T-helper 2 cell treated with Interferon-gamma antibody and Interleukin-4, amounts not matched to agents 100 ng/mL and 5 ng/mL, for 36 hours (primary cell): ENCODE data around the gene IFNG-AS1. TPM values are rescaled to one million over a fixed set of nuclear protein-coding genes. Genes with fewer than 3 reads are reported as not detected.

Source experiments
- intact Hi-C: fragments of 100-400 bp; cut with micrococcal nuclease; formaldehyde crosslinking; loops from one replicate; pipeline ENCODE4 v1.15.1; 2023
- total RNA-seq: library from RNA; stranded (reverse); gene quantifications from 2 replicates; pipeline ENCODE4 v1.2.3, GENCODE V29; 2022

IFNG-AS1 gene
- total RNA-seq, 1 donor from 2014 or later, result not detected

GRCh38 chr12:68036642-68037041 is 47.4 kb downstream of the IFNG-AS1 start:
- intact Hi-C loops, result no loop called here

- intact Hi-C loops, result no loop called here
Observed at GRCh38 chr12:68037616-68038255, 48.5 kb downstream of the IFNG-AS1 start.

GRCh38 chr12:68038650-68039049 is 49.4 kb downstream of the IFNG-AS1 start:
- intact Hi-C loops, result no loop called here

- intact Hi-C loops, result loop anchor here (1.0 to 5.0 kb wide), 5 partner anchors 118 to 683 kb away; no protein-coding TSS in a partner anchor
Observed at GRCh38 chr12:68040450-68041075, 51.3 kb downstream of the IFNG-AS1 start.

GRCh38 chr12:68042212-68042699 is 53.0 kb downstream of the IFNG-AS1 start:
- intact Hi-C loops, result loop anchor here (5.0 kb wide), 2 partner anchors 160 to 685 kb away; no protein-coding TSS in a partner anchor

- intact Hi-C loops, result loop anchor here (5.0 kb wide), 2 partner anchors 159 to 686 kb away; no protein-coding TSS in a partner anchor
Observed at GRCh38 chr12:68043435-68043834, 54.2 kb downstream of the IFNG-AS1 start.

GRCh38 chr12:68048648-68049297 is 59.5 kb downstream of the IFNG-AS1 start:
- intact Hi-C loops, result no loop called here

- intact Hi-C loops, result no loop called here
Observed at GRCh38 chr12:68056300-68056699, 67.1 kb downstream of the IFNG-AS1 start.

- intact Hi-C loops, result no loop called here
Observed at GRCh38 chr12:68063900-68064590, 74.8 kb downstream of the IFNG-AS1 start.

- intact Hi-C loops, result no loop called here
Observed at GRCh38 chr12:68065163-68065562, 75.9 kb downstream of the IFNG-AS1 start.

GRCh38 chr12:68065687-68066086 is 76.4 kb downstream of the IFNG-AS1 start:
- intact Hi-C loops, result no loop called here

GRCh38 chr12:68067762-68068376 is 78.6 kb downstream of the IFNG-AS1 start:
- intact Hi-C loops, result no loop called here

- intact Hi-C loops, result no loop called here
Observed at GRCh38 chr12:68069275-68069674, 80.0 kb downstream of the IFNG-AS1 start.

Other genes with a start within 250 kb of the IFNG-AS1 start
- gene IFNG, start 170.3 kb downstream of the IFNG-AS1 start, total RNA-seq, result 3.4 and 3.6 TPM in 2 replicates
- 0.39 and 0.41 TPM in 2 replicates for gene IL26, start 236.4 kb downstream of the IFNG-AS1 start, total RNA-seq